Measurements from ENCODE around the gene SEPSECS.

DNA sequence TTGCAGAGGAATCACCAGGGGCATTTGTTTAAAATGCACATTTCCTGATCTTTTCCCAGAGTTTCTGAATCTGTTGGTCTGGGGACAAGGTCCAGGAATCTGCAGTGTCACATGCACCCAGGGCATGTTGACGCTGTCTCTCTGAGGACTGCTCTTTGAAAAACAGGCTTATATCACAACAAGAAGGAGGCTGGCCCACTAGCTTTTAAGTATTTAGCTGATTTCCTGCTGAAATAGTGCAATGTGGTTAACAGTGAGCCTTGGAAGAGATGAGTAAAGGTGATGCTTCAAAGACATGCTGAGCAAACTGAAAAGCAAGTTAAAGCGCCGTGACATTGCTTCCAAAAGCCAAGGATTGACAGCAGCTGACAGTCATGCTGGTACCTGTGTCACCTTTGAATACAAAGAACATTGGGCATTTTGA lies 18.6 kb upstream of the SEPSECS start:
- TF ChIP-seq, protein P1, sequence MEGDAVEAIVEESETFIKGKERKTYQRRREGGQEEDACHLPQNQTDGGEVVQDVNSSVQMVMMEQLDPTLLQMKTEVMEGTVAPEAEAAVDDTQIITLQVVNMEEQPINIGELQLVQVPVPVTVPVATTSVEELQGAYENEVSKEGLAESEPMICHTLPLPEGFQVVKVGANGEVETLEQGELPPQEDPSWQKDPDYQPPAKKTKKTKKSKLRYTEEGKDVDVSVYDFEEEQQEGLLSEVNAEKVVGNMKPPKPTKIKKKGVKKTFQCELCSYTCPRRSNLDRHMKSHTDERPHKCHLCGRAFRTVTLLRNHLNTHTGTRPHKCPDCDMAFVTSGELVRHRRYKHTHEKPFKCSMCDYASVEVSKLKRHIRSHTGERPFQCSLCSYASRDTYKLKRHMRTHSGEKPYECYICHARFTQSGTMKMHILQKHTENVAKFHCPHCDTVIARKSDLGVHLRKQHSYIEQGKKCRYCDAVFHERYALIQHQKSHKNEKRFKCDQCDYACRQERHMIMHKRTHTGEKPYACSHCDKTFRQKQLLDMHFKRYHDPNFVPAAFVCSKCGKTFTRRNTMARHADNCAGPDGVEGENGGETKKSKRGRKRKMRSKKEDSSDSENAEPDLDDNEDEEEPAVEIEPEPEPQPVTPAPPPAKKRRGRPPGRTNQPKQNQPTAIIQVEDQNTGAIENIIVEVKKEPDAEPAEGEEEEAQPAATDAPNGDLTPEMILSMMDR (conservative IDR thresholded peaks at IDR 0.05 in 1 of 2, IDR thresholded peaks at IDR 0.05 in 1 of 2; ENCODE audit: low read depth in 1 of 2, low read length in 2 of 2), result no peak
- TF ChIP-seq EZH2 (IDR thresholded peaks at IDR 0.05; ENCODE audit: low read length, missing control alignments), result no peak

All from fibroblast of lung (primary cell).